Neuronal stem cell (in vitro differentiated cells): ENCODE results near the gene REPS1.

Experiments
- DNase-seq: peaks from one replicate; pipeline ENCODE4 v3.0.0-alpha.2; 2013; ENCODE audit warnings: low spot score
- H2AFZ ChIP-seq: one replicate; pipeline ENCODE4 v1.6.1; 2013; ENCODE audit warnings: mild to moderate bottlenecking, low read length, inconsistent platforms
- H2AK5ac ChIP-seq: 2 replicates; pipeline ENCODE4 v1.6.1; 2013; ENCODE audit warnings: low read depth, mild to moderate bottlenecking, inconsistent platforms, low read length, moderate library complexity, mixed read lengths
- H2BK120ac ChIP-seq: 2 replicates; pipeline ENCODE4 v1.6.1; 2013; ENCODE audit warnings: low read depth, mild to moderate bottlenecking, inconsistent platforms, low read length, moderate library complexity, mixed read lengths
- H2BK12ac ChIP-seq: one replicate; pipeline ENCODE4 v1.6.1; 2013; ENCODE audit warnings: low read length, inconsistent platforms
- H2BK15ac ChIP-seq: 2 replicates; pipeline ENCODE4 v1.6.1; 2013; ENCODE audit warnings: mild to moderate bottlenecking, low read length, inconsistent platforms, mixed read lengths
- H2BK5ac ChIP-seq: one replicate; pipeline ENCODE4 v1.6.1; 2013; ENCODE audit warnings: inconsistent platforms, mild to moderate bottlenecking, low read length, moderate library complexity
- H3K14ac ChIP-seq: one replicate; pipeline ENCODE4 v1.6.1; 2013; ENCODE audit warnings: low read length, inconsistent platforms
- H3K18ac ChIP-seq: 2 replicates; pipeline ENCODE4 v1.6.1; 2013; ENCODE audit warnings: low read length, inconsistent platforms
- H3K23ac ChIP-seq: 2 replicates; pipeline ENCODE4 v1.6.1; 2013; ENCODE audit warnings: low read depth, mild to moderate bottlenecking, mixed read lengths, low read length, inconsistent platforms; ENCODE audit not compliant: poor library complexity
- H3K27ac ChIP-seq: replicated peaks from 3 replicates; pipeline ENCODE4 v1.5.1; 2013; ENCODE audit warnings: low read length, inconsistent platforms
- H3K27me3 ChIP-seq, 3 experiments: 2 replicates each; pipeline ENCODE4 v1.6.1; 2013; ENCODE audit warnings: low read length in 3 of 3, mild to moderate bottlenecking in 2 of 3, inconsistent platforms in 1 of 3, low read depth in 1 of 3, mixed read lengths in 1 of 3, moderate library complexity in 1 of 3; ENCODE audit not compliant: control insufficient read depth in 3 of 3, insufficient read depth in 3 of 3
- H3K36me3 ChIP-seq, 2 donors: replicated peaks in 1 of 2; 2 replicates each; pipeline ENCODE4 v1.6.1; 2013; ENCODE audit warnings: low read length in 2 of 2; ENCODE audit not compliant: control insufficient read depth in 2 of 2, insufficient read depth in 2 of 2
- H3K4ac ChIP-seq: 2 replicates; pipeline ENCODE4 v1.6.1; 2013; ENCODE audit warnings: inconsistent platforms, mild to moderate bottlenecking, low read length, moderate library complexity
- H3K4me1 ChIP-seq, 2 donors: 1 replicate in 1 of 2; 2 replicates in 1 of 2; pipeline ENCODE4 v1.6.1; 2013; ENCODE audit warnings: low read length in 2 of 2, low read depth in 1 of 2; ENCODE audit not compliant: control insufficient read depth in 2 of 2, insufficient read depth in 1 of 2
- H3K4me2 ChIP-seq: one replicate; pipeline ENCODE4 v1.6.1; 2013; ENCODE audit warnings: mild to moderate bottlenecking, low read length, inconsistent platforms; ENCODE audit not compliant: insufficient read depth, poor library complexity, severe bottlenecking
- H3K4me3 ChIP-seq, 2 donors: 2 replicates each; pipeline ENCODE4 v1.5.1; 2013; ENCODE audit warnings: low read length in 2 of 2, mild to moderate bottlenecking in 2 of 2, inconsistent platforms in 1 of 2, moderate library complexity in 1 of 2
- H3K79me1 ChIP-seq: one replicate; pipeline ENCODE4 v1.6.1; 2013; ENCODE audit warnings: low read depth, mild to moderate bottlenecking, inconsistent platforms, low read length, moderate library complexity
- H3K9ac ChIP-seq: one replicate; pipeline ENCODE4 v1.6.1; 2013; ENCODE audit warnings: mild to moderate bottlenecking, low read depth, low read length, inconsistent platforms; ENCODE audit not compliant: poor library complexity
- H3K9me3 ChIP-seq, 2 donors: replicated peaks in 1 of 2; 2 replicates each; pipeline versions ENCODE3 to v1.6.1; 2013; ENCODE audit warnings: low read length in 2 of 2, mild to moderate bottlenecking in 2 of 2, inconsistent platforms in 1 of 2, low read depth in 1 of 2, mixed read lengths in 1 of 2, moderate library complexity in 1 of 2; ENCODE audit not compliant: control insufficient read depth in 2 of 2, insufficient read depth in 1 of 2
- H4K8ac ChIP-seq: one replicate; pipeline ENCODE4 v1.6.1; 2013; ENCODE audit warnings: low read depth, mild to moderate bottlenecking, inconsistent platforms, low read length, moderate library complexity
- H4K91ac ChIP-seq: one replicate; pipeline ENCODE4 v1.6.1; 2013; ENCODE audit warnings: low read length, low read depth, mild to moderate bottlenecking, inconsistent platforms; ENCODE audit not compliant: poor library complexity
- WGBS, 2 donors: extraction: QIAGEN DNeasy Blood & Tissue Kit; methylation state at CpG; one replicate each; pipeline ENCODE4 v1.1.7; 2013; ENCODE audit warnings: missing lambda C conversion rate in 2 of 2, mixed read lengths in 1 of 2; ENCODE audit not compliant: insufficient read length in 2 of 2, insufficient replicate concordance in 1 of 2; ENCODE audit errors: extremely low coverage in 2 of 2; 5-methylcytosine and 5-hydroxymethylcytosine counted together

Gene REPS1

DNA sequence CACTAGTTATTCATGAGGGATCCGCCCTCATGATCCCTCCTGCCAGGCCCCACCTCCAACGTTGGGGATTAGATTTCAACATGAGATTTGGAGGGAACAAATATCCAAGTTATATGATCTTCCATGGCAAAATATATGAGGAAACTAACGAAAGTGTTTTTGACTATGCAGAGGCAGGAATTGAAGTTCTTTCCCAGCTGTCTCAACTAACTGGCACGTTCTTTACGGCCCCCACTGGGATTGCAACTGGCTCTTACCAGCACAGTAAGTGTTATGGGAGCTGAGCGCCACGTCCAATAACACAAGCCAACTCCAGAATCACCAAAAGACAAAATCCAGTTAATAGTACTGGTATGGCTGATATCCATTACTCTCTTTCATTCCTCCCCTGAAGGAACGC, 125.6 kb downstream of the REPS1 start:
- H3K14ac ChIP-seq: no peak overlapping the region
- no peak overlapping the region for H3K4me3 ChIP-seq
- no CpG with 5 or more reads among the region's 8 CpGs for WGBS, 2 donors
- no peak overlapping the region for H2BK5ac ChIP-seq
- H3K27ac ChIP-seq: no peak overlapping the region
- H2BK15ac ChIP-seq: no peak overlapping the region
- peaks cover 0 to 2% of the 10 kb centered on the region in 2 donors for H3K4me1 ChIP-seq
- H3K79me1 ChIP-seq: no peaks in the 10 kb centered on the region
- H3K9me3 ChIP-seq: no peaks in the 10 kb centered on the region
- no peak overlapping the region for H2AFZ ChIP-seq
- H2AK5ac ChIP-seq: no peak overlapping the region
- no peaks in the 10 kb centered on the region for H3K36me3 ChIP-seq
- DNase-seq: no peak
- H4K91ac ChIP-seq: no peak overlapping the region
- no peaks in the 10 kb centered on the region for H3K27me3 ChIP-seq
- no peak overlapping the region for H4K8ac ChIP-seq
- no peak overlapping the region for H3K4me2 ChIP-seq
- H2BK120ac ChIP-seq: no peak overlapping the region
- no peak overlapping the region for H3K4ac ChIP-seq
- no peak overlapping the region for H3K9ac ChIP-seq
- H3K18ac ChIP-seq: no peak overlapping the region
- no peak overlapping the region for H2BK12ac ChIP-seq
- H3K23ac ChIP-seq: no peak overlapping the region

DNA sequence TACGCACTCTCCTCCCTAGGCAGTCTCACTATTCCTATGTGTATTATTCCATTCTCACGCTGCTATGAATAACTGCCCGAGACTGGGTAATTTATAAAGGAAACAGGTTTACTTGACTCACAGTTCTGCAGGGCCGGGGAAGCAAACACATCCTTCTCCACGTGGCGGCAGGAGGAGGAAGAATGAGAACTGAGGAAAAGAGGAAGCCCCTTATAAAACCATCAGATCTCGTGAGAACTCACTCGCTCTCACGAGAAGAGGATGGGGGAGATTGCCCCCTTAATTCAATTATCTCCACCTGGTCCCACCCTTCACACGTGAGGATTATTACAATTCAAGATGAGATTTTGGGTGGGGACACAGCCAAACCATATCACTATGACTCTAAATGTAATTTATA, 130.3 kb downstream of the REPS1 start:
- Histone ChIP-seq H3K4me1 (no peaks in the 10 kb centered on the region), H2BK15ac (no peak overlapping the region), H4K8ac (no peak overlapping the region), H3K18ac (no peak overlapping the region), H2AK5ac (no peak overlapping the region), H2BK120ac (no peak overlapping the region), H3K27ac (no peak overlapping the region), H4K91ac (no peak overlapping the region), H2AFZ (no peak overlapping the region), H3K9me3 (no peaks in the 10 kb centered on the region), H2BK12ac (no peak overlapping the region), H3K14ac (no peak overlapping the region), H3K23ac (no peak overlapping the region), H3K4ac (no peak overlapping the region), H2BK5ac (no peak overlapping the region), H3K79me1 (no peaks in the 10 kb centered on the region), H3K4me2 (no peak overlapping the region), H3K36me3 (no peaks in the 10 kb centered on the region), H3K9ac (no peak overlapping the region), H3K4me3 (no peak overlapping the region), H3K27me3 (peaks cover 0 to 3% (median 0%) of the 10 kb centered on the region in 3 experiments)
- WGBS, 2 donors: no CpG with 5 or more reads among the region's 10 CpGs
- DNase-seq: no peak

DNA sequence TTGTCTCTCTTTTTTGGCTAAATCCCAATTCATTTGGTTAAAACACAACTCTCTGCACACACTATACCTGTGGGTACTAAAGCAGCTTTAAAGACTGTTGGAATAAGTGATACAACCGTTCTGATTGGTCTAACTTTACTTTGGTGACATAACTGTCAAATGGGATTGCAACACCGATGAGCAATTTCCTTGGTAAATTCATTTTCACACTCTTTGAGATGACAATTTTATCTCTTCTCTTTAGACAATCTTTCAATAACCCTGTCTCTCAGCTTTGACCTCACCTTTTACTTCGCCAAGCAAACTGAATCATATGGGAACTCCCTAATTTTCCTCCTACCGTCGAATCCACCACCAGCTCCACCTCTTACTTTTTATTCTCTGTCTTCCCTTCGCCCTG, 131.4 kb downstream of the REPS1 start:
- no peak overlapping the region for H3K9ac ChIP-seq
- no peak overlapping the region for H3K4ac ChIP-seq
- no peak overlapping the region for H3K4me3 ChIP-seq
- no peak overlapping the region for H2AFZ ChIP-seq
- no peak overlapping the region for H2BK120ac ChIP-seq
- no peaks in the 10 kb centered on the region for H3K9me3 ChIP-seq
- H3K14ac ChIP-seq: no peak overlapping the region
- H3K27ac ChIP-seq: no peak overlapping the region
- no peak overlapping the region for H2AK5ac ChIP-seq
- WGBS, 2 donors: no CpG with 5 or more reads among the region's 6 CpGs
- no peaks in the 10 kb centered on the region for H3K79me1 ChIP-seq
- H3K27me3 ChIP-seq: peaks cover 0 to 8% (median 0%) of the 10 kb centered on the region in 3 experiments
- no peak overlapping the region for H4K91ac ChIP-seq
- H2BK15ac ChIP-seq: no peak overlapping the region
- no peaks in the 10 kb centered on the region for H3K36me3 ChIP-seq
- H4K8ac ChIP-seq: no peak overlapping the region
- H3K23ac ChIP-seq: no peak overlapping the region
- no peak overlapping the region for H2BK5ac ChIP-seq
- no peaks in the 10 kb centered on the region for H3K4me1 ChIP-seq
- no peak overlapping the region for H3K4me2 ChIP-seq
- no peak overlapping the region for H3K18ac ChIP-seq
- H2BK12ac ChIP-seq: no peak overlapping the region
- DNase-seq: no peak
